Transverse colon (tissue), 4 donors: Measurements from ENCODE around the gene TRIM16. TPM values are rescaled to one million over a fixed set of nuclear protein-coding genes. Genes with fewer than 3 reads are reported as not detected.
"Not testable (repeated sequence)": the region's sequence is repeated elsewhere in the genome, so short reads cannot be mapped to it uniquely, and the experiment has no call there.

Experiments
- DNase-seq: peaks from one replicate; pipeline ENCODE4 v3.0.0-alpha.2; 2019
- H3K27ac ChIP-seq, 4 donors: fragments of 200-600 bp; sonication (generic); 2 replicates each; pipeline ENCODE4 v1.5.1; 2016 to 2018; ENCODE audit warnings: inconsistent platforms in 4 of 4
- H3K27me3 ChIP-seq: fragments of 200-600 bp; sonication (generic); 2 replicates; pipeline ENCODE4 v1.5.1; 2017; ENCODE audit warnings: inconsistent platforms
- H3K36me3 ChIP-seq, 4 donors: fragments of 200-600 bp; sonication (generic); 2 replicates each; pipeline ENCODE4 v1.5.1; 2017 to 2019; ENCODE audit warnings: inconsistent platforms in 4 of 4
- H3K4me1 ChIP-seq, 4 donors: fragments of 200-600 bp; sonication (generic); 2 replicates each; pipeline ENCODE4 v1.5.1; 2017 to 2020; ENCODE audit warnings: inconsistent platforms in 4 of 4
- H3K4me3 ChIP-seq, 4 donors: fragments of 200-600 bp; sonication (generic); 1 replicate in 1 of 4; 2 replicates in 3 of 4; pipeline versions ENCODE4 v1.5.1 to v1.6.1; 2017 to 2019; ENCODE audit warnings: inconsistent platforms in 4 of 4
- H3K9me3 ChIP-seq, 2 donors: fragments of 200-600 bp; sonication (generic); 2 replicates each; pipeline ENCODE4 v1.5.1; 2017 to 2019; ENCODE audit warnings: inconsistent platforms in 2 of 2
- CTCF ChIP-seq, 5 experiments: fragments of 200-600 bp in 3 of 5; fragments of 450-650 bp in 2 of 5; sonication (generic) in 3 of 5; IDR thresholded peaks; 1 replicate in 2 of 5; 2 replicates in 3 of 5; pipeline ENCODE4 v1.5.1; 2016 to 2017; ENCODE audit warnings: antibody characterized with exemption in 5 of 5, inconsistent platforms in 3 of 5, mild to moderate bottlenecking in 2 of 5, moderate library complexity in 1 of 5
- POLR2AphosphoS5 ChIP-seq, 3 donors: sonication (generic); formaldehyde crosslinking; IDR thresholded peaks; one replicate each; pipeline ENCODE4 v1.6.1; 2016; ENCODE audit warnings: antibody characterized with exemption in 3 of 3
- WGBS, 2 donors: methylation state at CpG; one replicate each; pipeline ENCODE4 v1.1.5; 2018; ENCODE audit warnings: low coverage in 1 of 2; 5-methylcytosine and 5-hydroxymethylcytosine counted together
- in situ Hi-C, 4 donors: fragments of 200-750 bp; cut with MboI; loops; one replicate each; pipeline versions ENCODE4 v1.15.0 to v1.15.1; 2017; ENCODE audit warnings: low sequenced_read_pairs in 3 of 4, low pct_ligation_motif_present in 1 of 4, low pct_unique_long_range_greater_than_20kb in 1 of 4
- intact Hi-C: fragments of 100-400 bp; cut with DNase I; formaldehyde crosslinking; loops from one replicate; pipeline ENCODE4 v1.15.1; 2023; ENCODE audit warnings: low total_unique reads
- total RNA-seq, 4 donors: library from RNA; depleted of rRNA; stranded (reverse); fragments of >200 nt; gene quantifications; one replicate each; pipeline ENCODE4 v1.1.0, GENCODE V29; 2016

TRIM16 gene
- 10 to 100 TPM; 10.1 to 44.2 (median 14.2) TPM for total RNA-seq

DNA sequence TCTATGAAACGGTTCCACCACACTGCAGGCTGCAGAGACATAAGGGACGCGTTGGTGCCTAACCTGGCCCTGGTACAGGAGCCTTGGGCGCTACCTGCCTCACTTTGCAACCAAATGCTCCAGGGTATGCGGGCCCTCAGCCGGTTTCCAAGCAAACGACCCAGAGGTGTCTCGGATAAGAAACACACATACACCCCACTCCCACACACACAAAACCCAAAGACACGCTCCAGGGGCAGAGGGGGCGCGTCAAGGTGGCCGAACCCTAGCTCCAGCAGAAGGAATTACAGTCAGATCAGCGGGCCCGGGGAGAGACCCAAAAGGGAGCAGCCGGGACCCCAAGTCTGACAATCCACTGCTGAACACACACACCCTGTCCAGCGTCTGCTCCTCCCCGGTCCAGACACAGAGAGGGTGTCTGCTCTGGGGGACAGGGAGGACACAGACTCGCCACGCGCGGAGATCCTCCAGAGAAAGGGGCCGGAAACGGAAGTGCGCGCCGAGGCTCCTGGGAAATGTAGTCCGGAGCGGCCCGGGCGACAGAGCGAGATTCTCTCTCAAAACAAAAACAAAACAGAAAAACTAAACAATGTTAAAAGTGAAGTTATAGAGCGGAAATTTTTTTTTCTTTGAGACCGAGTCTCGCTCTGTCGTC, at the start of gene TRIM16:
TRIM16 (minus strand) TSS at position 488 of the 655 bp plus-strand sequence. CDS start 32,702 bp downstream, outside the sequence.
- WGBS, 2 donors, result 1 to 2% methylated on average over 16 to 30 of the region's 35 CpGs
- H3K36me3 ChIP-seq, in situ Hi-C loops, H3K27me3 ChIP-seq, H3K9me3 ChIP-seq, H3K4me1 ChIP-seq, intact Hi-C loops: not testable (repeated sequence)
- TF ChIP-seq CTCF (IDR thresholded peaks at IDR 0.05) (peak in 1 of 5 experiments; percentile 18), POLR2AphosphoS5 (IDR thresholded peaks at IDR 0.05) (peak in 1 of 3 donors; percentile 75)
- Histone ChIP-seq H3K27ac (peak within 1 kb of the TSS; percentile 49 to 65 (median 54)), H3K4me3 (peak within 1 kb of the TSS; percentile 37 to 59 (median 42))
- DNase-seq, result peak; percentile 83

- H3K4me3 ChIP-seq, H3K36me3 ChIP-seq, H3K27ac ChIP-seq, H3K4me1 ChIP-seq, H3K9me3 ChIP-seq, in situ Hi-C loops, intact Hi-C loops, DNase-seq, H3K27me3 ChIP-seq: not testable (repeated sequence)
- WGBS, 2 donors, result 91% methylated on average over 6 of the region's 10 CpGs; no CpG with 5 or more reads in 1 of the 2 donors
These were observed 49.2 kb upstream of the TRIM16 start for GRCh38 chr17:15733174-15733789.

- H3K4me3 ChIP-seq, DNase-seq, H3K4me1 ChIP-seq, H3K27ac ChIP-seq, in situ Hi-C loops, H3K9me3 ChIP-seq, intact Hi-C loops, H3K36me3 ChIP-seq, H3K27me3 ChIP-seq: not testable (repeated sequence)
- WGBS, 2 donors, result 90% methylated on average over 7 of the region's 10 CpGs; no CpG with 5 or more reads in 1 of the 2 donors
These were observed 47.8 kb upstream of the TRIM16 start, which contains the start of gene TBC1D26 for GRCh38 chr17:15731900-15732299. TSS of gene TBC1D26 (plus strand) at chr17:15732283. CDS start at chr17:15735349, 3,066 bp downstream.

DNA sequence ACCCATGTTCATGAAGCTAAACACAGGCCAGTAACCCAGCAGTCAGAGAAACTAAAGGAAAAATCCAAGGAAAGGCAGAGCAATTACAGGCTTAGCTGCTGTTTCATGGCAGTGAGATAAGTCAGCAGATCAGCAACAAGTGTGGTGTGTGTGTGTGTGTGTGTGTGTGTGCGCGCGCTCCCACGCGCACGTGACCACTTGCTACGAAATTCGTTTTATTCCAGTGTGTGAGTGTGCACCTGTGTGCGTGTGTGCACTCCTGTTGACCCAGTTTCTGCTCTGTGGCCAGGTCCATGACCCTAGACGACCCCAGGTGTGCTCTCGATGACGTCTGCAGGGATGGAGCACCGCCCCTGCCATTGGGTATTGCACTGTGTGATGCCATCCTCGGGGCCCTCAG, 46.4 kb upstream of the TRIM16 start:
- in situ Hi-C loops, H3K36me3 ChIP-seq, DNase-seq, intact Hi-C loops, H3K9me3 ChIP-seq, H3K27me3 ChIP-seq, H3K4me1 ChIP-seq, H3K27ac ChIP-seq, H3K4me3 ChIP-seq: not testable (repeated sequence)
- WGBS, 2 donors, result 94% methylated on average over 9 of the region's 14 CpGs; no CpG with 5 or more reads in 1 of the 2 donors

GRCh38 chr17:15716601-15717563, 32.8 kb upstream of the TRIM16 start:
- 93 to 98% methylated on average over 7 to 11 of the region's 11 CpGs for whole genome bisulfite sequencing, 2 donors
- H3K9me3 ChIP-seq, result peaks cover 12 to 28% of the 10 kb centered on the region in 2 donors
- H3K27ac ChIP-seq, H3K4me3 ChIP-seq, H3K4me1 ChIP-seq, intact Hi-C loops, in situ Hi-C loops, DNase-seq, H3K27me3 ChIP-seq: not testable (repeated sequence)
- H3K36me3 ChIP-seq, result peaks cover 0 to 19% (median 2%) of the 10 kb centered on the region in 4 donors

- H3K4me1 ChIP-seq, H3K27ac ChIP-seq, in situ Hi-C loops, H3K4me3 ChIP-seq, DNase-seq, H3K27me3 ChIP-seq, intact Hi-C loops: not testable (repeated sequence)
- Histone ChIP-seq H3K36me3 (peaks cover 0 to 44% (median 14%) of the 10 kb centered on the region in 4 donors), H3K9me3 (peaks cover 19 to 32% of the 10 kb centered on the region in 2 donors)
- WGBS, 2 donors, result 100% methylated on average over 1 to 3 of the region's 3 CpGs
These were observed 24.8 kb upstream of the TRIM16 start for GRCh38 chr17:15708879-15709278.

DNA sequence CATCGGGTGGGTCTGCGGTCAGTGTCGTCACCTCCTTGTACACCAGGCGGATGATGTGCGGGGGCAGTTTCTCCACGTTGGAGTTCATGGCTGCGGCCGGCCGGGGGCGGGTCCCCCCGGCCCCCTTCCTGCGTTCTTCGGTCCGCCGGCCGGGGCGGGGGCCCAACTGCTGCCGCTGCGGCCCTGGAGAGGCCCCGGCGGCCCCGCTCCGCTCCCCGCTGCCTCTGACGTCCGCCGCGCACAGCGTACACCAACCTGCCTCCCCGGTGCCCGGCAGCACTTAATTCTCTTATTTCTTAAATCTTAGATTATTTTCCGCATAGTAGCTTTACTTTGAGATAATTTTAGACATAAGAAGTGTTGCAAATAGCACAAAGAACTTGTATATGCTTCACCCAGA, 20.7 kb upstream of the TRIM16 start:
- not testable (repeated sequence) for H3K27me3 ChIP-seq, H3K27ac ChIP-seq
- H3K9me3 ChIP-seq, result peaks cover 14 to 28% of the 10 kb centered on the region in 2 donors

GRCh38 chr17:15704239-15704638, 20.1 kb upstream of the TRIM16 start:
- in situ Hi-C loops, H3K4me1 ChIP-seq, intact Hi-C loops, H3K27me3 ChIP-seq, DNase-seq, H3K4me3 ChIP-seq, H3K27ac ChIP-seq: not testable (repeated sequence)
- WGBS, 2 donors, result 97% methylated on average over 29 of the region's 33 CpGs; no CpG with 5 or more reads in 1 of the 2 donors
- Histone ChIP-seq H3K9me3 (peaks cover 14 to 28% of the 10 kb centered on the region in 2 donors), H3K36me3 (peaks cover 0 to 35% (median 14%) of the 10 kb centered on the region in 4 donors)

More for the DNA sequence above, 20.7 kb upstream of the TRIM16 start:
- DNase-seq, in situ Hi-C loops, intact Hi-C loops, H3K4me1 ChIP-seq, H3K4me3 ChIP-seq: not testable (repeated sequence)
- H3K36me3 ChIP-seq, result peaks cover 0 to 35% (median 14%) of the 10 kb centered on the region in 4 donors
- WGBS, 2 donors, result 98 to 100% methylated on average over 3 to 32 of the region's 32 CpGs

GRCh38 chr17:15699937-15700336, 15.8 kb upstream of the TRIM16 start:
- WGBS, 2 donors, result no CpG with 5 or more reads among the region's 21 CpGs
- H3K27ac ChIP-seq, result peak overlapping the region; percentile 66 to 84 (median 72)

More at GRCh38 chr17:15699937-15700336, 15.8 kb upstream of the TRIM16 start:
- DNase-seq, H3K4me1 ChIP-seq, intact Hi-C loops, in situ Hi-C loops, H3K36me3 ChIP-seq, H3K9me3 ChIP-seq, H3K27me3 ChIP-seq: not testable (repeated sequence)
- peak overlapping the region; percentile 44 to 74 (median 52) for H3K4me3 ChIP-seq
